BJ (cell line): ENCODE measurements around the gene ZNF492. TPM values are rescaled to one million over a fixed set of nuclear protein-coding genes. Genes with fewer than 3 reads are reported as not detected.

Experiments used
- CTCF ChIA-PET: fragments of 350-600 bp; formaldehyde crosslinking; extraction: SDS; loops from one replicate; lab custom pipeline; 2021; ENCODE audit warnings: antibody characterized with exemption, inconsistent platforms; lab: Yijun Ruan, JAX
- POLR2A ChIA-PET: fragments of 300-600 bp; sonication (Branson Sonifier 250); formaldehyde crosslinking; extraction: SDS; loops from one replicate; lab custom pipeline; 2021; ENCODE audit warnings: antibody characterized with exemption; lab: Charles Lee
- DNase-seq: peaks from one replicate; pipeline ENCODE4 v3.0.0-alpha.2; 2011; ENCODE audit warnings: low read depth
- H3K27me3 ChIP-seq: 2 replicates; pipeline ENCODE4 v1.6.0; 2011; ENCODE audit warnings: low read length; ENCODE audit not compliant: control insufficient read depth, insufficient read depth
- H3K36me3 ChIP-seq: 2 replicates; pipeline ENCODE4 v1.5.1; 2011; ENCODE audit warnings: low read length; ENCODE audit not compliant: control insufficient read depth, insufficient read depth
- H3K4me3 ChIP-seq: 2 replicates; pipeline ENCODE4 v1.5.1; 2011; ENCODE audit warnings: low read depth, mild to moderate bottlenecking, control low read depth, low read length
- CTCF ChIP-seq: IDR thresholded peaks from 2 replicates; pipeline ENCODE4 v1.5.1; 2011; ENCODE audit warnings: low read depth, mild to moderate bottlenecking, control low read depth, inconsistent platforms, low read length, moderate library complexity; ENCODE audit not compliant: insufficient read depth
- polyA plus RNA-seq: library from polyadenylated mRNA; depleted of rRNA; stranded (reverse); fragments of >200 nt; gene quantifications from 2 replicates; pipeline ENCODE4 v1.2.3, GENCODE V29; 2011

The ZNF492 gene
- polyA plus RNA-seq, 1 experiment, result 0.07 TPM

- ChIA-PET CTCF (no interaction called here), POLR2A (no interaction called here)
- H3K36me3 ChIP-seq, result no peaks in the 10 kb centered on the region
- no peaks in the 10 kb centered on the region for H3K27me3 ChIP-seq
- no peak for TF ChIP-seq CTCF
- DNase-seq, result no peak
- H3K4me3 ChIP-seq, result no peak overlapping the region
Observed at GRCh38 chr19:22606212-22606553, 27.9 kb upstream of the ZNF492 start.

GRCh38 chr19:22606954-22607652 lies 27.0 kb upstream of the ZNF492 start:
- Histone ChIP-seq H3K4me3 (no peak overlapping the region), H3K36me3 (no peaks in the 10 kb centered on the region), H3K27me3 (no peaks in the 10 kb centered on the region)
- TF ChIP-seq CTCF, result no peak
- POLR2A ChIA-PET, result no interaction called here
- DNase-seq, result no peak
- CTCF ChIA-PET, result no interaction called here

GRCh38 chr19:22607653-22608430 lies 26.3 kb upstream of the ZNF492 start:
- H3K27me3 ChIP-seq, result no peaks in the 10 kb centered on the region
- ChIA-PET CTCF (no interaction called here), POLR2A (no interaction called here)
- H3K36me3 ChIP-seq, result no peaks in the 10 kb centered on the region
- H3K4me3 ChIP-seq, result no peak overlapping the region
- no peak for TF ChIP-seq CTCF
- DNase-seq, result no peak

- TF ChIP-seq CTCF, result no peak
- ChIA-PET POLR2A (no interaction called here), CTCF (no interaction called here)
- Histone ChIP-seq H3K4me3 (no peak overlapping the region), H3K27me3 (no peaks in the 10 kb centered on the region), H3K36me3 (no peaks in the 10 kb centered on the region)
- DNase-seq, result no peak
Observed at GRCh38 chr19:22608441-22608840, 25.7 kb upstream of the ZNF492 start.

GRCh38 chr19:22609630-22610029 lies 24.5 kb upstream of the ZNF492 start:
- H3K27me3 ChIP-seq, result no peaks in the 10 kb centered on the region
- no peak for TF ChIP-seq CTCF
- no peak for DNase-seq
- H3K4me3 ChIP-seq, result no peak overlapping the region
- no peaks in the 10 kb centered on the region for H3K36me3 ChIP-seq
- ChIA-PET POLR2A (no interaction called here), CTCF (no interaction called here)
